Stimulated activated CD8-positive, alpha-beta memory T cell treated with anti-CD3 and anti-CD28 coated beads, Interleukin-15, amount 100 ng/mL, for 1 hour (primary cell): ENCODE results near the gene USP48.
"Not testable (repeated sequence)": the region's sequence is repeated elsewhere in the genome, so short reads cannot be mapped to it uniquely, and the experiment has no call there.

Experiments
- DNase-seq: peaks from one replicate; pipeline ENCODE4 v3.0.0-alpha.2; 2020; ENCODE audit warnings: low read depth

USP48 gene

DNA sequence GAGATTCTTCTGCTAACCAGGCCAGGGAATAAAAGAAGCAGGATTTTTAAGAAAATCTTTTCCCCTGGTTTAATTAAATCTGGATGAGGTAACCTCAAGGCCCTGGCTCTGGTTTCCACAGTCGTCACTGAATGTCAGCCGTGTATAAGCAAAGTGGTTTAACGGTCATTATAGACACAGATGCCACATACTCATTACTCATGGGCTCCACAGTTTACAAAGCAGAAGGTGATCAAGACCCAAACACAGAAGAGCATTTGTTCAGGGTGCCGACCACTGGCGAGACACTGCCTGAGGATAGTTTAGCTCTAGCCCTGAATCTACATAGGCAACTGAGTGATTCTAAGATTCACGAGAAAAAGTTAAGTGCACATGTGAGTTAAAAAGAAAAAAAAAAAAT lies 86.0 kb downstream of the USP48 start:
- no peak for DNase-seq

- DNase-seq = no peak
Observed at GRCh38 chr1:21693732-21694131, 89.2 kb downstream of the USP48 start.

GRCh38 chr1:21691739-21692138 lies 91.2 kb downstream of the USP48 start:
- no peak for DNase-seq

DNA sequence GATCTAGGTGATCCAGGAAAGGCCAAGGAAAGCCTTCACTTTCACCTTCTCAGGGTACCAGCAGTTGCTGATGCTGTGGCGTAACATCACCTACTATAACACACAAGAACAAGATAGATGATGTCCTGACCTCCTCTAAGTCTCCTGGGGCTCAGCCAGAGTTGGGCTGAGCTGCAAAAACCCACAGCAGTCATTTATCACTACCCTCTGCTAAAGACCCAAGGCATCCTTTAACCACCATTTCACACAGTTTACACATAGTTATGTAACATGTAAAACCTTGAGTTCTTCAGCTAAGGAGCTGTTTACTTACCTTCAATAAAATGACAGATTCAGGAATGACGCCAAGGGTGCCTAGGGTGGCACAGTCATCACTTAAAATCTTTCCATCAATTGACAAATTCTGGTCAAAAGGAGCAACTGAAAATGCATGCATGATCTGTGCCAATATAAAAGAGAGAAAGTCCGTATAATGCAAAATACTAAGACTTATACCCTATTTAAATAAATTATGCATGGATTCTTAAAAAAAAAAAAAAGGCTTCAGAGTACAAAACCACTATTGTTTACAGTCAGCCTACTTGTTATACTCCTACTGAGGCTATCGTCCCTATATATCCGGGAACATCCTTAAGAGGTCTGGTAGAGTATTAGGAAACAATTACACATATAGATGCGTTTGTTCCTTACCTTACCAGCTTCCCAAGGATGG lies 93.1 kb downstream of the USP48 start:
- DNase-seq = no peak

DNA sequence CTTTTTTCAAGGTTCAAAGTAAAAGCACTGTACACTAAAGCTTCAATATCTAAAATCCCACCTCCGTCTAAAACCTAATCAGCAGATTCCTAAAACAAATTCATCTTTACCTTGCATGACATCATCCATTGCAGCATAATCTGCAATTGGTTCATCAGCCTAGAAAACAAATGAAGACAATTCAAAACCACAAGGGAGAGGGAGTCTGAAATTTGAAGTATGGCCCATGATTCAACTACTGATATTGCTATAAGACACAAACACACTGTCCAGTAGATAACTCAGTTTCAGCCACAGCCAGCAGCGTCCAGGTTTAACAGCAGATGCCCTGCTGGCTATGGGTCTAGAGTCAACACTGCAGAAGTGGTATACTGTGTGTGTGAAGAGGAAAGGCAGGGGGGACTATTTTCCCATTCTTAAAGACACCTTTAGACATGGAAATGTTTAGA lies 95.8 kb downstream of the USP48 start:
- no peak for DNase-seq

GRCh38 chr1:21685946-21686678 lies 96.8 kb downstream of the USP48 start:
- DNase-seq = no peak

- no peak for DNase-seq
Observed at GRCh38 chr1:21681426-21681825, 101.5 kb downstream of the USP48 start.

- DNase-seq = no peak
Observed at GRCh38 chr1:21680918-21681317, 102.0 kb downstream of the USP48 start.

GRCh38 chr1:21680381-21680780 lies 102.6 kb downstream of the USP48 start:
- no peak for DNase-seq

DNA sequence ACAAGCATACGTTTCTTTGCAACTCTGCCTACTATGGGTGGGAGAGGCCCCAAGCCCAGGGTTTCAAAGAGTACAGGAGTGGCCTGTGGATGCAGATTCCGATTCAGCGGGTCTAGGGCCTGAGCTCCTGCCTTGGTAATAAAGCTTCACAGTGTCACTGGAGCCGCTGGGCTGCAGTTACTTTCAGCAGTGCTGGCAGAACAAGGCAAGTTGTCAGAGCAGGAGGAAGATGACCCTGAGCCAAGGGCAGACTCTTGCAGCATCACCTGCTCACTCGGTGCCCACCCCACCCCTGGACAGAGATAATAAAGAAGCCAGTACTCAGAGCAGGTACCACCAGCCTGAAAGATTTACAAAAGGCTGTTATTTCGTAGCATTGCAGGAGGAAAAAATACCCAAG lies 105.8 kb downstream of the USP48 start:
- no peak for DNase-seq

DNA sequence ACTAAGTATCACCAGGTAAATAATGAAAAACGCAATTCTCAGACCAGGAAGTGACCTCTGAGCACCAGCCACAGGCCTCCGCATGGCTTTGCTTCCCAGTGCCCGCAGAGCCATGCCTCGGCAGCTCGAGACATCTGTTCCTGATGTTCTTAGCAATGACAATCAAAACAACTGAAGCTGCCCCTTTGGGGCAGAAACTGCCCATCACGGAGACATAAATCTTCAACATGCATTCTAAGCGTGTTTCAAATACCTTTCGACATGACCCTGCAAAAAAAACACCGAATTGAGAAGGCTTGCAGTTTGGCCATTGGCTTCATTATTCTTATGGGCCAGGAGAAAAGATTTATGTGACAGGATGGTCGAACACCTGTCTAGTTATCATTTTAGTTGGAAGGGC lies 108.0 kb downstream of the USP48 start:
- no peak for DNase-seq

GRCh38 chr1:21673853-21674252 lies 109.1 kb downstream of the USP48 start:
- DNase-seq = not testable (repeated sequence)

DNA sequence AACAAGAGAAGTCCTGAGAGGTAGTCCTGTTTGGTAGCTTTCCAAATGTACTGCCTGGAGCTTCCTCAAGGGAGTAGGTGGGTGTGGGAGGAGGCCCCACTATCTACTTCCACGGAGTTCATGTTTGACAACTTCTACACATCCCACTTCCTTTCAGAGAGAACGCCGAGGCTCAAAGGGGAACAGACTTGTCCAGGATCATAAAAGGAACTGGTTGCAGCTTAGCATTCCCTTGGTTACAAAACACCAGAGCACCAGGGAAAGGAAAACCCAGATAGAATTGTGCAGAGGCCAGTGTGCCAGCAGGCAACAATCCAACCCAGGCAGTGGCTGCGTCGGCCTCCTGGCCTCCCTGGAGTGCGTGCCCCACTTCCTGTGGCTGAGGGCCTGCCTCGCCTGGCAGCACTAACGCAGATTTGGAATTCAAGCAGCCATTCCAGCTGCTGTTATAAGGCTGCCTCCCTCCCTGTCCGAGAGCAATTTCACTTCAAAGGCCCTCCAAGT lies 109.6 kb downstream of the USP48 start:
- DNase-seq = no peak

DNA sequence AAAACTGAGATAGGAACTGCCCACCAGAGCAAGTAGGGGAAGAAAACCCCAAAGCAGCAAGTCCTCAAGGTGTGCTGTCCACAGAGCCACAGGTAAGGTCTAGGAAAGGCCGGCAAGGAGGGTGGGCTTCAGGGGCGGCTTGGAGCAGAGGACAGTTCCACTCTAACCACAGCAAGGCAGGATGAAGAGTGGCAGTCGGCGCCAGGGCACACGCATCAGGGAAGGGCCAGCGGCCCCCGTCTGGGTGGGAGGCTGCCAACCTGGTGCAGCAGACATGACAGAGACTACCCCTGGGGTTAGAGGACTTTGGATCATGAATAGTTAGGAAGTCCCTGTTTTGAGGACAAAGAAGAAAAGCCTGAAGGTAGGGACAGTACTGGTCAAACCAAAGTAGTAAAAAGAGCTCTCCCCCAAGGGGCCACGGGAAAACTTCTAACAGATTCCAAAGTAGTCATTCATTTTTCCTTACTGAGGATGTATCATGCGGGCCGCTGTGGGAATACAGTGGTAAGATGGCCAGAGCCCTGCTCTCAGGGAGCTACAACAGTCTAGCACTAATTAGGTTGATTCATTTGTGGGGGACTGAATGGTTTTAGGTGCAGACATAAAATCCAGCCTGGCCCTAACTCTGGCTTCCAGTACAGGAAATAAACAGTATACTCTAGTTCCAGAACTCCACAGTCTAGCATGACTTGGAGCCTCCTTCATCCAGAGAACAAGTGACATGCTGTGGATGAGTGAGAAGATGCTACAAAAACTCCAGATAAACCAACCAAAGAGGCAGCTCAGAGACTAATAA lies 110.3 kb downstream of the USP48 start:
- no peak for DNase-seq

DNA sequence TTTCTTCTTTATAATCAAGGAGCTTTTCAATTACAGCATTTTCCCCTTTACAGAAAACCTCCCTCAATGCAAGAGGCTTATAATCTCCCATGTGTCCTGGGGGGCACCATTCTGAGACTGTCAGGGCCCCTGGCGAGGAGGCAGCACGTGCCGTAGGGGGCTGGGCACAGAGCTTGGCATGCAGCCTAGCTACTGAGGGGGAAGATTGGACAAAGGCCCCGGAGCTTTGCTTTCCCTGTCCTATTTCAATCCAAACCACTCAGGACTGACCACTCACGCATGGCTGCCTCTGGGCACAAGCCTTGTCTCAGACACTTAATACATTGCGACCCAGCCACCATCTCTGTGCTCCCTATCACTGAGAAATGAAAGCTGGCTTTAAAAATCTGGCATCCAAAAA lies 111.0 kb downstream of the USP48 start:
- no peak for DNase-seq

- no peak for DNase-seq
Observed at GRCh38 chr1:21670956-21671902, 111.7 kb downstream of the USP48 start.

- DNase-seq = no peak
Observed at GRCh38 chr1:21670059-21670881, 112.7 kb downstream of the USP48 start.

GRCh38 chr1:21669258-21670058 lies 113.5 kb downstream of the USP48 start, which contains the start of gene RAP1GAP:
Gene RAP1GAP, minus strand, starts transcription at chr1:21669357. Its CDS starts 49,325 bp downstream, at chr1:21620032.
- no peak for DNase-seq

- DNase-seq = no peak
Observed at GRCh38 chr1:21668951-21669257, 114.0 kb downstream of the USP48 start.
